ENCODE results near the gene RNPEP.
"Not testable (repeated sequence)": the region's sequence is repeated elsewhere in the genome, so short reads cannot be mapped to it uniquely, and the experiment has no call there.

The RNPEP gene

DNA sequence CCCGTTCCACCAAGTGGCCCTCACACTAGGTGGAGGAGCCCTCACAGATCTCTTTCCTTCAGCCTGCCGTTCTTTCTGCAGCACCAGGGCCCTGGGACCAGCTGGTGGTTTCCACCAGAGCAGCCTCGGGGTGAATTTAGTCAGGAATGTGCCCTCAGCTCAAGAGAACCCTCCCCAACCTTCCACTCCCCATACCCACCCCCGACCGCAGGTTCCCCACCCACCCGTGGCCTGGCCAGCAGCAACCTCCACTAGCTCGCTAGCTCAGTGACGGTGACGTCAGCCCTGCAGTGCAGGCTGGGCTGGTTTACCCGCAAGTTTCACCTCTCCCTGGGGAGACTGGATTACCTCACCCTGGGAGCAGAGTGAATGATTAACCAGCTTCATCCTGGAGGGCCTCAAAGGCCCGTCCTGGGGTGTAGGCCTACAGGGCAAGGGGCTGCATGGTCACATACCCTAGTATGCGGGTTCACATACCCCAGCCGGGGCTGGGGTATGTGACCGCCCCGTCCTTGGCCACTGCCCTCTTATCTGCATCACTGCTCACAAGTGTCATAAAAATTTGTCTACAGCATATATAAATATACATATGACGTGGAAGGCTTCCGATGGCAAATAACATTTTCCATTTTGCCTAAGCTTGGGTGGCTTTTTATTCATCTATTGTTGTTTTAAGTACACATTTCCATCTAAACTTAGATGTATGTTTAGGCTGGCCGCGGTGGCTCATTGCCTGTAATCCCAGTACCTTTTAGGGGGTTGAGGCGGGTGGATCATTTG is 52.4 kb downstream of the RNPEP start:
- H3K27me3 Mint-ChIP-seq, result no peaks in the 10 kb centered on the region
- peak; percentile 49 for ATAC-seq
- no peak overlapping the region for H3K27ac Mint-ChIP-seq
- H3K4me1 Mint-ChIP-seq, result no peaks in the 10 kb centered on the region
- no peaks in the 10 kb centered on the region for H3K36me3 Mint-ChIP-seq
- H3K4me3 Mint-ChIP-seq, result no peak overlapping the region
- H3K9me3 Mint-ChIP-seq, result peaks cover 3% of the 10 kb centered on the region

DNA sequence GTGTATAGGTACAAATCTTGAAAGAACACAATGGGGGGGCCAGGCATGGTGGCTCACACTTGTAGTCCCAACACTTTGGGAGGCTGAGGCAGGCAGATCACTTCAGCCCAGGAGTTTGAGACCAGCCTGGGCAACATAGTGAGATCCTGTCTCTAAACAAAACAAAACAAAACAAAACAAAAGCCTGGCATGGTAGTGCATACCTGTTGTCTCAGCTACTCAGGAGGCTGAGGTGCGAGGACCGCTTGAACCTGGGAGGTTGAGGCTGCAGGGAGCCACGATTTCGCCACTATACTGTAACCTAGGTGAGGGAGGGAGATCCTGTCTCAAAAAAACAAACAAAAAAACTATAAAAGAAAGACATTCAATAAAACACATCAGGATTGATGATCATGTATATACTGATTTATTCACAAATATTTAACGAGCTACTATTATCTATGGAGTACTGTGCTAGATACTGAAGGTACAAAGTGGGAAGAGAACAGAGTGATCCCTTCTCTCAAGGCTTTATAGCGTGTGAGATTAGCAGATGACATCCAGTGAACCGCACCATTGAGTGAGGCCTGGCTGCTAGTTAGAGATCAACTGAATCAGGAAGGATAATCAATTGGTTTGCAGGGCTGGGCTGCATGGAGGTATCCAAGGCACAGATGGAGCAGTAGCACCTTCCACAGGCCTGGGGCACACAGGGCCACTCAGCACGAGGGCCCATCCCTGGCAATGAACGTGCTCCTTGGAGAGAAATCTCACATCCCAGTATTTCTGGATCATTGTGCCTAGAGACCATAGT is 54.3 kb downstream of the RNPEP start:
- H3K4me1 Mint-ChIP-seq, result no peaks in the 10 kb centered on the region
- no peaks in the 10 kb centered on the region for H3K27me3 Mint-ChIP-seq
- no peak for ATAC-seq
- H3K36me3 Mint-ChIP-seq, result no peaks in the 10 kb centered on the region
- no peak overlapping the region for H3K27ac Mint-ChIP-seq
- H3K9me3 Mint-ChIP-seq, result peaks cover 3% of the 10 kb centered on the region
- H3K4me3 Mint-ChIP-seq, result no peak overlapping the region

DNA sequence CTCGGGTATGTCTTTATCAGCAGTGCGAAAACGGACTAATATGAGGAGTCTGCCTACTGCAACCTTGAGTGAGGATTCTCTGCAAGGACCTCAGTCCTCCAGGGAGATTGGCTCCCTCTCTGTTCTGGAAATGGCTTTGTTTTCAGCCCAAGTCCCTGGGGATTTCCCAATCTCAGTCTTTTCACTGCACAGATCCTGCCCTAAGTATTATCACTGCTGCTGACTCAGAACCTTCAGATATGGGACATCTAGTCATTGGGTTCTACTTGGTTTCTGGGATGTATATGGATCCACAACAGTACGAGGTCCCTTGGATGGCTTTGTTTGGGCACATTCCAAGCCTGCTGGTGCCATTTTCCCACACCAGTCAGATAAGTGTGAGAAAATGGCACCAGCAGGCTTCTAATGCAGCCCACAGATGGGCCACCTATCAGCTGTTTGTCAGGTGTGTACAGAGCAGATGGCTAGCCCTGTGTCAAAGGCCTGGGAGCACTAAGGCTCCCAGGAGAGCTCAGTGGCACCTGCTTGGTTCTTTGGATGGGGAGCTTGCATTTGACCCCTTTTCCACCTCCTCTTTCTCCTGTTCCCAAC is 55.4 kb downstream of the RNPEP start:
- no peaks in the 10 kb centered on the region for H3K36me3 Mint-ChIP-seq
- peaks cover 3% of the 10 kb centered on the region for H3K9me3 Mint-ChIP-seq
- ATAC-seq, result no peak

DNA sequence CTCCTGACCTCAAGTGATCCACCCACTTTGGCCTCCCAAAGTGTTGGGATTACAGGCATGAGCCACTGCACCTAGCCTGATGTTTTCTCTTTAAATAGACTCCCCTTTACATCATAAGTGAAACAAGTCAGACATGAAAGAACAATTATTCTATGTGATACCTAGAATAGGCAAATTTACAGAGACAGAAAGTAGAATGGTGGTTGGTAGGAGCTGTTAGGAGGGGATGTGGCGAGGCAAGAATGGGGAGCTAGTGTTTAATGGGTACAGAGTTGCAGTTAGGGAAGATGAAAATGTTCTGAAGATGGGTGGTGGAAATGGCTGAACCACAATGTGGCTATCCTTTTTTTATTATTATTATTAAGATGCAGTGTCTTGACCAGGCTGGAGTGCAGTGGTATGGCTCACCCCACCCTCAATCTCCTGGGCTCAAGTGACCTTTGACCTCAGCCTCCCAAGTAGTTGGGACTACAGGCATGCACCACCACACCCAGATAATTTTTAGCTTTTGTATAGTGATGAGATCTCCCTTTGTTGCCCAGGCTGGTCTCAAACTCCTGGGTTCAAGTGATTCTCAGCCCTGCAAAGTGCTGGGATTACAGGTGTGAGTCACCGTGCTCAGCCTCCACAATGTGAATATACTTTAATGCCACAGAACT is 56.4 kb downstream of the RNPEP start:
- Mint-ChIP-seq H3K27me3 (peaks cover under 1% of the 10 kb centered on the region), H3K36me3 (no peaks in the 10 kb centered on the region), H3K4me3 (no peak overlapping the region), H3K27ac (no peak overlapping the region), H3K4me1 (no peaks in the 10 kb centered on the region), H3K9me3 (peaks cover 3% of the 10 kb centered on the region)
- no peak for ATAC-seq

More for the DNA sequence above, 55.4 kb downstream of the RNPEP start:
- H3K27me3 Mint-ChIP-seq, result no peaks in the 10 kb centered on the region
- H3K27ac Mint-ChIP-seq, result no peak overlapping the region
- no peaks in the 10 kb centered on the region for H3K4me1 Mint-ChIP-seq
- no peak overlapping the region for H3K4me3 Mint-ChIP-seq

DNA sequence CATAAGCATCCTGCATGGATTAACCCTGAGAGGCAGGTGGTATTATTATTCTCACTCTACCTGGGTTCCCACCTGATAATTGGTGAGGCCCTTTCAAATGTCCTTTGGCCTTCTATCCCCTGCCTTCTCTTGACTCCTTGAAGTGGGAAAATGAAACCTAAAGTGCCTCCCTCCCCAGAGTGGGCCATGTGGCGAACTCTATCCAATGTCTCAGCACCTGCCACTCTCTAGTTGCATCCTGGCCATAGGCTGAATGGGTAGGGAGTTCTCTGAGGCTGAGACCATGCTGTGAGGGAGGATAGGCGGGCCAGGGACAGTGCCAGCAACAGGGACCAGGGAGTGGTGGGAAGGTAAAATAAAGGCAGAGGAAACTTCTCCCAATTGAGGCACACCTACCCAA is 63.3 kb downstream of the RNPEP start:
- H3K9me3 Mint-ChIP-seq, result no peaks in the 10 kb centered on the region
- no peak overlapping the region for H3K4me3 Mint-ChIP-seq
- H3K4me1 Mint-ChIP-seq, result no peaks in the 10 kb centered on the region
- H3K27ac Mint-ChIP-seq, result no peak overlapping the region
- ATAC-seq, result no peak
- H3K27me3 Mint-ChIP-seq, result peaks cover 44% of the 10 kb centered on the region
- H3K36me3 Mint-ChIP-seq, result no peaks in the 10 kb centered on the region

DNA sequence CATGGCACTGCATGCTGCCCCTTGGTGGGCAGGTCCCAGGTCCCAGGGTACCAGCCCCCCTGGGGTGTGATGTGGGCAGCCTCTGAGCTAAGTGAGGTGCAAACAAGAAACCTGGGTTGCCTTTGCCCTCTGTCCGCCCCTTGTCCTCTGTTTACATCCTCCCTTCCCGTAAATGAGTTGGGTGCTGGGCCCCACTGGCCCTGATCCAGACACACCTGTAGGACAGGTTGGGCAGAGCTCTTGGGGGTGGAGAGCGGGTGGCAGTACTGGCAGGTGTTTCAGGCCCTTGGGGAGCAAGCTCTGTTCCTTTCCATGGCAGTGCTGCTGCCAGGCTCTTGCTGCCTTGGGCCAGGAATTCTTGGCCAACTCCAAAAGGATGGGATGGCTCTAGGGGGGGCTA is 63.8 kb downstream of the RNPEP start:
- no peaks in the 10 kb centered on the region for H3K4me1 Mint-ChIP-seq
- no peaks in the 10 kb centered on the region for H3K9me3 Mint-ChIP-seq
- peak; percentile 10 for ATAC-seq
- H3K27ac Mint-ChIP-seq, result no peak overlapping the region
- H3K36me3 Mint-ChIP-seq, result no peaks in the 10 kb centered on the region
- no peak overlapping the region for H3K4me3 Mint-ChIP-seq
- peaks cover 44% of the 10 kb centered on the region for H3K27me3 Mint-ChIP-seq

DNA sequence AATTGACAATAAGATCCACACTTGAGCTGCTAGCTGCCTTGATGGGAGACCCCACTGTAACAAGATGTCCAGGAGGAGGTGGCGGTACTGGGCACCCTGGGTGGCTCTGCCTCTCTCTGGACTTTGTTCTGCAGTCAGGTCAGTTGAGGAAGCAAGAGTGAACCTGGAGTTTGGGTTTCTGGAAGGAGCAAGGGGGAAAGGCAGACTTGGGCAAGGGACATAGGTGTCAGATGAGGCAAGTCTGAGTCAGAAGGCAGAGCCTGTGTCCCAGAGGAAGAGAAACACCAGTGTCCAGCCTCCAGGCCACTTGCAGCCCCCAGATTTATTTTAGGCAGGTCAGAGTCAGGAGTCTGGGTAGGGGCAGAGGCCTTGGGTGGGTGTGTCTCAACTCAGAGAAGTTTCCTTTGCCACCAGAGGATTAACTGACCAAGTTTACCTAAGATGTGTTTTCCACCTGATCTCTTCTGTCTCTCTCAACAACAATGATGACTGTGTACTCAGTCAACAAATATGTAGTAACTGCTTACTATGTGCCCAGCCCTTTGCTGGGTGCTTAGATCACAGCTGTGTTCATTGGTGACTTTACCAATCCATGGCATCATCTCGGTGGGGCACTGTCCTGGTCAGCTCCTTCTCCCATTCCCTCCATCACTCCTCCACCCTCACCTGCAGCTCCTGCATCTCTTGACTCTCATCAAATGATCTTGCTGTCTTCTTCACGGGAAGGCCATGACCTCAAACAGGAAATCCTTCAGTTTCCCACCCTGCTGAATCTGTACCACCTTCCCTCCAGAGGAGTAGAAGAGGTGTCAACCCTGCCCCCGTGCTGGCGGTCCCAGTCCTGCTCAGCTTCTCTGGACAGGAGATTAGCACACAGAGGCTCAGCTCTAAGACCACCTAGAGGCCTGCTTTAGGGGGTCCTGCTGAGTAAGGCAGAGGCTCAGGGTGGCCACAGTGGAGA is 64.6 kb downstream of the RNPEP start:
- no peaks in the 10 kb centered on the region for H3K9me3 Mint-ChIP-seq

DNA sequence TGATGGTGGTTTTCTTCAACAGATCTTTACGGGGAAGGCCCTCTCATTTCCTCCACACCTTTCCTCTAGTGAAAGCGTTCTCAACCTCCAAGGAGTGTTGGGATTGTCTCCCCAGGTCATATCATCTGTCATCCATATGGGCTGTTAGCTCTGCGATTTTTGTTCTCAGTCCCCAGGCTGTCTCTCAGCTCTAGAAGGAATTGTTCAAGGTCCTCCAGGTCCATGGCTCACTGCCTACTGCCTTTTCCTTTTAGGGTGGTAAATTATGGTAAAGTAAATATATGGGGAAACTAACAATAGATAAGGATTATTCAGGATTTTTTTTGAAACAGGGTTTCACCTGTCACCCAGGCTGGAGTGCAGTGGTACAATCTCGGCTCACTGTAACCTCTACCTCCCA is 65.5 kb downstream of the RNPEP start:
- no peak for ATAC-seq
- no peaks in the 10 kb centered on the region for H3K4me1 Mint-ChIP-seq
- peaks cover 44% of the 10 kb centered on the region for H3K27me3 Mint-ChIP-seq
- H3K36me3 Mint-ChIP-seq, result no peaks in the 10 kb centered on the region
- H3K9me3 Mint-ChIP-seq, result no peaks in the 10 kb centered on the region
- no peak overlapping the region for H3K4me3 Mint-ChIP-seq
- H3K27ac Mint-ChIP-seq, result no peak overlapping the region

More for the DNA sequence above, 64.6 kb downstream of the RNPEP start:
- Mint-ChIP-seq H3K36me3 (no peaks in the 10 kb centered on the region), H3K27me3 (peaks cover 44% of the 10 kb centered on the region), H3K27ac (no peak overlapping the region), H3K4me3 (no peak overlapping the region), H3K4me1 (no peaks in the 10 kb centered on the region)
- no peak for ATAC-seq

DNA sequence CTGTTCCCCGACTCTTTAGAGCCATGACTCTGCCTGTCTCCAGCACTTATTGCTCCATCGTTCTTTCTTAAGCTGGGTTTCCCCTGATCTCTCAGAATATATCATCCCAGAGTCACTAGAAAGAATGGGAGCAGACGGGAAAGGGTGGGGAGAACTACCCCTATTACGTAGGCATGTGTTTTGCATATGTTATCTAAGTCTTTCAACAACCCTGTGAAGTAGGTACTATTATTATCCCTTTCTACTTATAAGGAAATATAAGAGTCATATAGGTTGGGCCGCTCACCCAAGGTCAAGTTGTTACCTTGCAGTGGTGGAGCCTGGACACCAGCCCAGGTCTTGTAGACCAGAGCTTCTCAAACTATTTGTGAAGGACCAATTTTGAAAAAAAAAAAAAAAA is 66.7 kb downstream of the RNPEP start:
- Mint-ChIP-seq H3K27ac (no peak overlapping the region), H3K36me3 (no peaks in the 10 kb centered on the region), H3K9me3 (no peaks in the 10 kb centered on the region), H3K27me3 (peaks cover 41% of the 10 kb centered on the region), H3K4me3 (no peak overlapping the region), H3K4me1 (no peaks in the 10 kb centered on the region)
- ATAC-seq, result no peak

DNA sequence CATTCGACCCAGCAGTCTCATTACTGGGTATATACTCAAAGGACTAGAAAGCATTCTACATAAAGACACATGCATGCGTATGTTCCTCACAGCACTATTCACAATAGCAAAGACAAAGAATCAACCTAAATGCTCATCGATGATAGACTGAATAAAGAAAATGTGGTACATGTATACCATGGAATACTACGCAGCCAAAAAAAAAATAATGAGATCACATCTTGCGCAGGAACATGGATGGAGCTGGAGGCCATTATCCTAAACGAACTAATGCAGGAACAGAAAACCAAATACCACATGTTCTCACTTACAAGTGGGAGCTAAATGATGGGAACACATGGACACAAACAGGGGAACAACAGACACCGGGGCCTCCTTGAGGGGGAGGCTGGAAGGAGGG is 71.6 kb downstream of the RNPEP start:
- Mint-ChIP-seq H3K36me3 (no peaks in the 10 kb centered on the region), H3K27ac (no peak overlapping the region), H3K9me3 (no peaks in the 10 kb centered on the region), H3K4me3 (no peak overlapping the region), H3K27me3 (peaks cover 24% of the 10 kb centered on the region), H3K4me1 (no peaks in the 10 kb centered on the region)
- no peak for ATAC-seq

DNA sequence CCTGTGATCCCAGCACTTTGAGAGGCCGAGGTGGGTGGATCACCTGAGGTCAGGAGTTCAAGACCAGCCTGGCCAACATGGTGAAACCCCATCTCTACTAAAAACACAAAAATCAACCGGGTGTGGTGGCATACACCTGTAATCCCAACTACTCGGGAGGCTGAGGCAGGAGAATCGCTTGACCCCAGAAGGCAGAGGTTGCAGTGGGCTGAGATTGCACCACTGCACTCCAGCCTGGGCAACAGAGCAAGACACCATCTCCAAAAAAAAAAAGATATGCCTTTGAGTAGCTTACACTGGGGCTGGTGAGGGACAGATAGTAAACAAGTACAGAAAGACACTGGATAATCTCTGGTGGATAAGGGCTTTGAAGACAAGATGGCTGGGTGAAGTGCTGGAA is 72.2 kb downstream of the RNPEP start:
- peaks cover 24% of the 10 kb centered on the region for H3K27me3 Mint-ChIP-seq
- not testable (repeated sequence) for H3K4me1 Mint-ChIP-seq, H3K9me3 Mint-ChIP-seq, H3K4me3 Mint-ChIP-seq, H3K36me3 Mint-ChIP-seq, ATAC-seq, H3K27ac Mint-ChIP-seq
